ENCODE data around the gene TMEM208. TPM values are rescaled to one million over a fixed set of nuclear protein-coding genes. Genes with fewer than 3 reads are reported as not detected.

Gene TMEM208
- total and polyA plus RNA-seq, 2 of the 13 experiments (the other 11 are each of a cell fraction or from before 2014, with no cell fraction given) = 58.8 to 72.9 TPM

- no peaks in the 10 kb centered on the region for H3K79me2 ChIP-seq (ENCODE audit: insufficient read depth, low read length)
- H3K27ac ChIP-seq (ENCODE audit: extremely low read length, insufficient read depth, low read length) = peak within 1 kb of the TSS; percentile 82
- H4K20me1 ChIP-seq (ENCODE audit: insufficient read depth, low read length) = no peaks in the 10 kb centered on the region; the same call in 1 of the 2 replicates
- in situ Hi-C loops (cut with HindIII; ENCODE audit: extremely low pct_ligation_motif_present, low pct_unique_long_range_greater_than_20kb) (no loop called here), intact Hi-C loops (cut with micrococcal nuclease; ENCODE audit: unreplicated experiment) (loop anchor here (1.0 kb wide), 1 partner anchor 14 kb away; the partner anchor contains the start of gene NOL3)
- under 1% methylated on average over 51 of the region's 77 CpGs for WGBS (ENCODE audit: low lambda C conversion rate)
- CTCF ChIA-PET (ENCODE audit: low intra/inter-chr PET ratio, low total read pairs) = interaction anchor here (0.6 to 2.7 kb wide), 4 partner anchors 13 to 206 kb away, joined by 3 to 28 read pairs (median 3); no protein-coding TSS in a partner anchor
- H2AFZ ChIP-seq (ENCODE audit: low read length) = no peak within 1 kb of the TSS
- peak within 1 kb of the TSS; percentile 93 for H3K9ac ChIP-seq (ENCODE audit: insufficient read depth, low read depth, low read length)
- H3K4me3 ChIP-seq (replicated peaks in 1 of 3; ENCODE audit: insufficient read depth in 1 of 3, low read depth in 2 of 3, low read length in 3 of 3) = peak within 1 kb of the TSS; percentile 72 to 98 (median 82)
- ATAC-seq = peak; percentile 84
- H3K36me3 ChIP-seq (replicated peaks in 1 of 2; ENCODE audit: control insufficient read depth in 1 of 2, insufficient read depth in 2 of 2, low read length in 2 of 2) = no peaks in the 10 kb centered on the region
- POLR2A ChIA-PET = interaction anchor here (1.0 to 2.8 kb wide), 4 partner anchors 10 to 155 kb away, joined by 4 to 18 read pairs (median 4); partner anchors contain the start of genes CBFB, FBXL8 and NOL3
- FAIRE-seq = peak; percentile 99
- H3K9me3 ChIP-seq (ENCODE audit: low read length) = no peaks in the 10 kb centered on the region
- peak; percentile 99 for DNase-seq (ENCODE audit: low spot score)
- peak within 1 kb of the TSS; percentile 96 for H3K4me2 ChIP-seq (ENCODE audit: low read depth, low read length)
- TSS peak; percentile 89 for BruUV-seq (replicated peaks)
- H3K4me1 ChIP-seq (ENCODE audit: insufficient read depth, low read length) = peaks cover 48% of the 10 kb centered on the region
- H3K27me3 ChIP-seq (ENCODE audit: control insufficient read depth in 1 of 2, insufficient read depth in 2 of 2, low read length in 2 of 2) = peaks cover 5 to 7% of the 10 kb centered on the region in 2 experiments; a peak in 2 of 5 replicates
- TF ChIP-seq FLYWCH1 (CRISPR knock-in tag; IDR thresholded peaks at IDR 0.05) (no peak), ISX (CRISPR knock-in tag; conservative IDR thresholded peaks at IDR 0.05) (no peak), GFI1 (CRISPR knock-in tag; IDR thresholded peaks at IDR 0.05; ENCODE audit: borderline replicate concordance) (no peak; the same call in 1 of the 2 replicates), ZNF562 (CRISPR knock-in tag; IDR thresholded peaks at IDR 0.05; ENCODE audit: borderline replicate concordance) (no peak), NFATC3 (CRISPR knock-in tag; IDR thresholded peaks at IDR 0.05) (peak; percentile 77; the same call in 1 of the 2 replicates), ZNF333 (CRISPR knock-in tag; IDR thresholded peaks at IDR 0.05; ENCODE audit: borderline replicate concordance) (no peak; the same call in 1 of the 2 replicates), ETS1 (CRISPR knock-in tag; IDR thresholded peaks at IDR 0.05) (no peak), CCAR2 (optimal IDR thresholded peaks at IDR 0.05; ENCODE audit: low read depth, low read length) (no peak), KAT7 (CRISPR knock-in tag; IDR thresholded peaks at IDR 0.05; ENCODE audit: borderline replicate concordance) (peak; percentile 96; the same call in 1 of the 2 replicates), KDM5A (IDR thresholded peaks at IDR 0.05; ENCODE audit: borderline replicate concordance, low read length) (peak; percentile 86; the same call in 1 of the 2 replicates), ZNF784 (CRISPR knock-in tag; IDR thresholded peaks at IDR 0.05; ENCODE audit: borderline replicate concordance) (peak; percentile 95), ZNF850 (CRISPR knock-in tag; conservative IDR thresholded peaks at IDR 0.05) (no peak), ZNF616 (CRISPR knock-in tag; IDR thresholded peaks at IDR 0.05; ENCODE audit: low read depth) (no peak; the same call in 1 of the 2 replicates), NFKBIZ (CRISPR knock-in tag; IDR thresholded peaks at IDR 0.05) (peak; percentile 42; the same call in 1 of the 2 replicates), ZBTB25 (CRISPR knock-in tag; IDR thresholded peaks at IDR 0.05) (peak; percentile 91; the same call in 1 of the 2 replicates), HOXA5 (CRISPR knock-in tag; IDR thresholded peaks at IDR 0.05) (peak; percentile 97), ATF6 (CRISPR knock-in tag; conservative IDR thresholded peaks at IDR 0.05) (no peak), PHF5A (CRISPR knock-in tag; IDR thresholded peaks at IDR 0.05; ENCODE audit: low read depth, unreplicated experiment) (no peak), HHEX (CRISPR knock-in tag; IDR thresholded peaks at IDR 0.05) (no peak)
These were observed 43.1 kb upstream of the TMEM208 start, which contains the start of gene MATCAP1 for GRCh38 chr16:67183627-67184452. Gene MATCAP1 (minus strand): TSS chr16:67183963. CDS start chr16:67180610, 3,353 bp downstream.

Data from HepG2 (cell line).